Endothelial cell (in vitro differentiated cells): ENCODE data around the gene HAT1. TPM values are rescaled to one million over a fixed set of nuclear protein-coding genes. Genes with fewer than 3 reads are reported as not detected.
A peak's percentile ranks its signal among the peaks of the same experiment; 100 is the strongest.
"Not testable (repeated sequence)": the region's sequence is repeated elsewhere in the genome, so short reads cannot be mapped to it uniquely, and the experiment has no call there.

Source experiments
- DNase-seq: peaks from one replicate; pipeline ENCODE4 v3.0.0; 2021; ENCODE audit warnings: low spot score
- H3K27ac Mint-ChIP-seq: one replicate; pipeline ENCODE4 v1.8.0; 2021; ENCODE audit warnings: mixed read lengths, inconsistent platforms; ENCODE audit not compliant: unreplicated experiment
- H3K27me3 Mint-ChIP-seq: one replicate; pipeline ENCODE4 v1.8.0; 2021; ENCODE audit warnings: mild to moderate bottlenecking, moderate library complexity, mixed read lengths, inconsistent platforms; ENCODE audit not compliant: unreplicated experiment
- H3K36me3 Mint-ChIP-seq: one replicate; pipeline ENCODE4 v1.8.0; 2021; ENCODE audit warnings: mild to moderate bottlenecking, low read depth, mixed read lengths, inconsistent platforms; ENCODE audit not compliant: unreplicated experiment
- H3K4me1 Mint-ChIP-seq: one replicate; pipeline ENCODE4 v1.8.0; 2021; ENCODE audit warnings: mild to moderate bottlenecking, mixed read lengths, inconsistent platforms; ENCODE audit not compliant: unreplicated experiment
- H3K4me3 Mint-ChIP-seq: one replicate; pipeline ENCODE4 v1.8.0; 2021; ENCODE audit warnings: mild to moderate bottlenecking, mixed read lengths, inconsistent platforms; ENCODE audit not compliant: unreplicated experiment
- H3K9me3 Mint-ChIP-seq: one replicate; pipeline ENCODE4 v1.8.0; 2021; ENCODE audit warnings: mixed read lengths, inconsistent platforms; ENCODE audit not compliant: unreplicated experiment
- total RNA-seq: library from RNA; stranded (reverse); fragmentation: NEBNext Ultra II Directional; extraction: Animal tissue kit (Norgen Biotek cat#: 25700); gene quantifications from one replicate; pipeline ENCODE4 v1.2.1, GENCODE V29; 2021; ENCODE audit not compliant: unreplicated experiment
- TF ChIP-seq, protein P1 (sequence below): fragments of 200-600 bp; sonication (generic); IDR thresholded peaks from one replicate; pipeline ENCODE4 v1.5.0; 2021; ENCODE audit warnings: antibody characterized with exemption; ENCODE audit not compliant: unreplicated experiment

The HAT1 gene
- total RNA-seq, 1 donor from 2014 or later, result 22.8 TPM

DNA sequence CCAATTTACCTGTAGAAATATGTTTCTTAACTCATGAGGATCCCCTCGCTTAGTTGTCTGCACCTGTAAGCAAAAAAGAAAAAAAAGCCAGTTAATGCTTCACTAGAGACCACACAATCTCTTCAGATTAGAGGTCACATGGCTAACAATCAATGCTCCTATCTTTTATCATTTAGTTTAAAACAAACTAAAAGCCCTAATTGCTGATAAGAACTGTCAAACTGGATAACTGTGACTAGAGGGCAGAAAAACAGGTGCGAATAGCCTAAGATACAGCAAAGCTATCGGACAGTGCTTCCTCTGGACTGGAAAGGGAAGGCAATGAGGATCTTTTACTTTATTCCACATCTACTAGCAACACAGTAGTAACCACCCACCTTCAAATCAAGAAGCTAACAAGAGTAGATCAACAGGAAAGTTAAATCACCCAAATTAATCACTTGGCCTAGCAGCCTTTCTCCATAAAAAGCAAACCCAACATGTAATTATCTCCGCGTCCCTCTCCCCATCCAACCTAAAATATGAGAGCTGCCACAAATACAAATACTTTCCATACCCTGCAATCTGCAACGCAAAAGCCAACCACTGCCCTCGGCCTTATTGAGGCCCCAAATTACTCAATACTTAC lies 29.0 kb upstream of the HAT1 start:
- H3K27ac Mint-ChIP-seq, result peak overlapping the region; percentile 85
- H3K9me3 Mint-ChIP-seq, result no peaks in the 10 kb centered on the region
- no peak for DNase-seq
- TF ChIP-seq, protein P1, sequence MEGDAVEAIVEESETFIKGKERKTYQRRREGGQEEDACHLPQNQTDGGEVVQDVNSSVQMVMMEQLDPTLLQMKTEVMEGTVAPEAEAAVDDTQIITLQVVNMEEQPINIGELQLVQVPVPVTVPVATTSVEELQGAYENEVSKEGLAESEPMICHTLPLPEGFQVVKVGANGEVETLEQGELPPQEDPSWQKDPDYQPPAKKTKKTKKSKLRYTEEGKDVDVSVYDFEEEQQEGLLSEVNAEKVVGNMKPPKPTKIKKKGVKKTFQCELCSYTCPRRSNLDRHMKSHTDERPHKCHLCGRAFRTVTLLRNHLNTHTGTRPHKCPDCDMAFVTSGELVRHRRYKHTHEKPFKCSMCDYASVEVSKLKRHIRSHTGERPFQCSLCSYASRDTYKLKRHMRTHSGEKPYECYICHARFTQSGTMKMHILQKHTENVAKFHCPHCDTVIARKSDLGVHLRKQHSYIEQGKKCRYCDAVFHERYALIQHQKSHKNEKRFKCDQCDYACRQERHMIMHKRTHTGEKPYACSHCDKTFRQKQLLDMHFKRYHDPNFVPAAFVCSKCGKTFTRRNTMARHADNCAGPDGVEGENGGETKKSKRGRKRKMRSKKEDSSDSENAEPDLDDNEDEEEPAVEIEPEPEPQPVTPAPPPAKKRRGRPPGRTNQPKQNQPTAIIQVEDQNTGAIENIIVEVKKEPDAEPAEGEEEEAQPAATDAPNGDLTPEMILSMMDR, result no peak
- H3K36me3 Mint-ChIP-seq, result no peaks in the 10 kb centered on the region
- H3K27me3 Mint-ChIP-seq, result peaks cover 4% of the 10 kb centered on the region
- peak overlapping the region; percentile 98 for H3K4me3 Mint-ChIP-seq
- peaks cover 6% of the 10 kb centered on the region for H3K4me1 Mint-ChIP-seq

DNA sequence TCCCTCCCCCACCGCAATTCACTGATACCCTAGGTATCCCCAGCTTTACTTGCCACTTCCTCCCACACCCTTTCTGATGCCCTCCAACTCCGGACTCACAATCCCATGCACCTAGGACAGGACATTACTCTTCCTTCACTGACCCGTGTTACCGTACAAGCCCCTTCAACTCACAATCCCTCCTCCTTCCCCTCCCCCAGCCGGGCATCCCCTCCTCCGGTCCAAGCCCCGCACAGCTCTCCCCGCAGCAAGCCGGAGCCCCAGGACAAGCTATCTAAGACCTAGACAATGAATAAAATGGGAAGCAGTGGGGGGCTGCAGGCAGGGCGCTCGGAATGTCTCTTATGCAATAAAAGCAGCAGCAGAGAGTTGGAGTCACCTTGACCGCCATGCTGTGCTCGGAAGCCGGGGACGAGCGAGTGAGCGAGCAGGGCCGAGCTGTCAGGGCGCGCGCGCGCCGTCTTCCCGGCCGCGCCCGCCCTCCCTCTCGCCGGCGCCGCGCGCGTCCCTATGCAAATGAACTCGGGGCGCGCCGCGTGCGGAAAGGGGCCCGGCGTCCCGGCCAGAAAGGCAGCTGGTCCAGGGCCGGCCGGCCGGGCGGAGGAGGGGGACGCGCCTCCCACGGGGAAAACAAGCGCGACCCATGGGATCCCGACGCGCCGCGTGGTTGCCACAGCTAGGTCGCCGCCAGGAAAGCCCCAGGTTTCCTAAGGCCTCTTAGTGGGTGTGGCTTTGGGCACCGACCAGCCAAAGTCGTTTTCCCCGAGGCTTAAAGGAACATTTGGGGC lies 28.2 kb upstream of the HAT1 start, which contains the start of gene SLC25A12:
TSS of gene SLC25A12 (minus strand) at position 421 of the 788 bp plus-strand sequence. CDS start at position 391, 30 bp downstream.
- H3K27ac Mint-ChIP-seq, result peak within 1 kb of the TSS; percentile 85
- peaks cover 4% of the 10 kb centered on the region for H3K27me3 Mint-ChIP-seq
- H3K36me3 Mint-ChIP-seq, result no peaks in the 10 kb centered on the region
- DNase-seq, result peak; percentile 76
- peaks cover 6% of the 10 kb centered on the region for H3K4me1 Mint-ChIP-seq
- peak within 1 kb of the TSS; percentile 98 for H3K4me3 Mint-ChIP-seq
- no peaks in the 10 kb centered on the region for H3K9me3 Mint-ChIP-seq
- TF ChIP-seq, protein P1, result no peak

DNA sequence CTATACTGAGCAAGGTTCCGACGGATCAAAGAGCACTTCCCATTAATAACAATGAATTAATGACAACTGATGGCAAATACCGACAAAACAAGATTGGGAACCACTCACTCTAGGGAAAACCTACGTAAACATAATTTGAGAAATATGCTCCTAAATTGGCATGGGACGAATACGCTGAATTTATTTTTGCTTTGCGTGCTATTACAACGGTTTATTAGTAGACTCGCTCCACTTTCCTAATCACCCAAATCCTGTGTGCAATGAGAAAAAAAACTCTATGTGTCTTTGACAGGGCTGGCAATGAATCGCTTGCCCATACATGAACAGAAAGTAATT lies 27.7 kb upstream of the HAT1 start:
- no peak for DNase-seq
- Mint-ChIP-seq H3K27me3 (peaks cover 4% of the 10 kb centered on the region), H3K4me3 (peak overlapping the region; percentile 88), H3K9me3 (no peaks in the 10 kb centered on the region), H3K36me3 (no peaks in the 10 kb centered on the region), H3K4me1 (peaks cover 6% of the 10 kb centered on the region), H3K27ac (peak overlapping the region; percentile 30)
- TF ChIP-seq, protein P1, result no peak

DNA sequence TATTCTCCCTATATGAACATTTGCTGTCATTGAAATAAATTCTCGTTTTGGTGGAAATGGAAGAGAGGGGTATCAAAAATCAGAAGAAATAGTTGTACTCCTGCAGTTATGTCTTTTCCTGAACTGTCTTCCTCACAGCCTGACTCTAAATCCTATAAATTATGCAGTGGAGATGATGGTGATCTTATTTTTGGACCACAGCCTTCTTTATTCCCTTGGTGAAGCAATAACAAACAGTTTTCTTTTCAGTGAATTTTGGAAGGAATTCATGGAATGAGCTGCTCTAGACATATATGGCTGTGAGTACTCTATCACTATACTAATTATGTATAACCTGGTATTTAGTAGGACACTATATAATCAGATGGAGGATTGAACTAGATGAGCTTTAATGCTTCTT lies 26.5 kb upstream of the HAT1 start:
- peaks cover 6% of the 10 kb centered on the region for H3K4me1 Mint-ChIP-seq
- no peaks in the 10 kb centered on the region for H3K36me3 Mint-ChIP-seq
- DNase-seq, result no peak
- peaks cover 4% of the 10 kb centered on the region for H3K27me3 Mint-ChIP-seq
- no peak overlapping the region for H3K27ac Mint-ChIP-seq
- no peak overlapping the region for H3K4me3 Mint-ChIP-seq
- H3K9me3 Mint-ChIP-seq, result no peaks in the 10 kb centered on the region
- TF ChIP-seq, protein P1, result no peak

DNA sequence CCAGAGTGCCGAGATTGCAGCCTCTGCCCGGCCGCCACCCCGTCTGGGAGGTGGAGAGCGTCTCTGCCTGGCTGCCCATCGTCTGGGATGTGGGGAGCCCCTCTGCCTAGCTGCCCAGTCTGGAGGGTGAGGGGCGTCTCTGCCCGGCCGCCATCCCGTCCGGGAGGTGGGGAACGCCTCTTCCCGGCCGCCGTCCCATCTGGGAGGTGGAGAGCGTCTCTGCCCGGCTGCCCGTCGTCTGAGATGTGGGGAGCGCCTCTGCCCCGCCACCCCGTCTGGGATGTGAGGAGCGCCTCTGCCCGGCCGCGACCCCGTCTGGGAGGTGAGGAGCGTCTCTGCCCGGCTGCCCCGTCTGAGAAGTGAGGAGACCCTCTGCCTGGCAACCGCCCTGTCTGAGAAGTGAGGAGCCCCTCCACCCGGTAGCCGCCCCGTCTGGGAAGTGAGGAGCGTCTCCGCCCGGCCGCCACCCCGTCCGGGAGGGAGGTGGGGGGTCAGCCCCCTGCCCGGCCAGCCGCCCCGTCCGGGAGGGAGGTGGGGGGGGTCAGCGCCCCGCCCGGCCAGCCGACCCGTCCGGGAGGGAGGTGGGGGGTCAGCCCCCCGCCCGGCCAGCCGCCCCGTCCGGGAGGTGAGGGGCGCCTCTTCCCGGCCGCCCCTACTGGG lies 22.5 kb upstream of the HAT1 start:
- H3K9me3 Mint-ChIP-seq, H3K27me3 Mint-ChIP-seq, H3K36me3 Mint-ChIP-seq, DNase-seq, H3K4me3 Mint-ChIP-seq, H3K27ac Mint-ChIP-seq, H3K4me1 Mint-ChIP-seq: not testable (repeated sequence)
